GM12801 (cell line): ENCODE results near the gene ZDHHC14.

Experiments used
- CTCF ChIP-seq: IDR thresholded peaks from one replicate; pipeline ENCODE4 v1.5.1; 2011; ENCODE audit warnings: control low read depth; ENCODE audit not compliant: insufficient read length; ENCODE audit errors: extremely low read depth

ZDHHC14 gene

GRCh38 chr6:157655139-157655538 is 274.1 kb downstream of the ZDHHC14 start:
- no peak for TF ChIP-seq CTCF

GRCh38 chr6:157656437-157656997 is 275.5 kb downstream of the ZDHHC14 start:
- TF ChIP-seq CTCF = no peak

GRCh38 chr6:157657754-157658153 is 276.8 kb downstream of the ZDHHC14 start:
- no peak for TF ChIP-seq CTCF

- TF ChIP-seq CTCF = no peak
Measured at GRCh38 chr6:157658301-157658700, 277.3 kb downstream of the ZDHHC14 start.

- TF ChIP-seq CTCF = no peak
Measured at GRCh38 chr6:157659536-157660271, 278.7 kb downstream of the ZDHHC14 start.

GRCh38 chr6:157660414-157660813 is 279.4 kb downstream of the ZDHHC14 start:
- no peak for TF ChIP-seq CTCF

GRCh38 chr6:157661652-157662051 is 280.7 kb downstream of the ZDHHC14 start:
- TF ChIP-seq CTCF = no peak
